ENCODE measurements around the gene CTDSPL. TPM values are rescaled to one million over a fixed set of nuclear protein-coding genes. Genes with fewer than 3 reads are reported as not detected.
"Not testable (repeated sequence)": the region's sequence is repeated elsewhere in the genome, so short reads cannot be mapped to it uniquely, and the experiment has no call there.

The CTDSPL gene
- total RNA-seq, 1 donor from 2014 or later, result 176 TPM

DNA sequence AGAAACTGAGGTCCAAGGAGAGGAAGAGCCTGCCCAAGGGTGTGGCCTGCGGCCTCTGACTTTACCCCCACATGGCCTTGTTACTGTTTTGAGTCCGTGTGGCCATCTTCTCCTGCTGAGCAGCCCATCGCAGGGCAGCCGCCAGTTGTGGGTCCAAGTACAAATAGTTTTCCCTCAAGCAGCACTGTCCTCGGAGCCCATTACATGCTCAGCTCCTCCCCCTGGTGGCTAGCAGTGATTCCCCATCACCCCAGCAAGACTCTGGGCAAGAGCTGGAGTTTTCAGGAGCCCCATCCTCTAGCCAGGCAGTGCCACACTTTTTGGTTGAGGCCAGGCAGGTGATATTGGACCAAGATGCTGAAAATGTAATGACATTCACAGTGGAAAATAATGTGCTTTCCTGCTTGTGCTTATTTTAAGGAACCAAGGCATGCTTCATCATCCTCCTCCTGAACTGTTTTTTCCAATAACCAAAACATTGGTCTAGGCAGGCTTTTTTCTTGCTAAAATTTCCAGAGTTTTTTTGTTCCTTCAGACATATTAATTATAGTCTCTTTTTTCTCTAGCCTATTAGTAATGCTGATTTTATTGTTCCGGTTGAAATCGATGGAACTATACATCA is 105.7 kb downstream of the CTDSPL start:
- DNase-seq (ENCODE audit: low spot score), result peak; percentile 75

DNA sequence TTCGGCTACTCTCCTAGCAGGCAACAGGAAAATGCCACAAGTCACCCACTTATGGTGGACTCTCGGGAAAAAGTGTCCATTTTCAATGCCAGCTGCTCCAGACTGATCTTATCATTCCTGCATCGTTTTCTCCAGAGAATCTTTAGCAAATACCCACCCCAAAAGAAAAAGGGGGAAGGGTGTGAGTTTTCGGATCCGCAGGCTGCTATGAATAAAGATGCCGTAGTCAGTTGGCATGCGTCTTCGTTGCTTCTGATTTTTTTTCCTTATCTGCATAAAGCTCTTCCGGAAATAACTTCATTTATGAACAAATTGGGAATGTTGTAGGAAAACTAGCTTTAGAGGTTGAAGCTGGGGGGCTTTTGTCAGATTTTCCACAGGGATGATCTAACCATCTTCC is 106.5 kb downstream of the CTDSPL start:
- DNase-seq (ENCODE audit: low spot score), result no peak

GRCh38 chr3:37968813-37969595 is 107.3 kb downstream of the CTDSPL start:
- DNase-seq (ENCODE audit: low spot score), result no peak

- no peak for DNase-seq (ENCODE audit: low spot score)
Observed at GRCh38 chr3:37969596-37970100, 108.0 kb downstream of the CTDSPL start.

DNA sequence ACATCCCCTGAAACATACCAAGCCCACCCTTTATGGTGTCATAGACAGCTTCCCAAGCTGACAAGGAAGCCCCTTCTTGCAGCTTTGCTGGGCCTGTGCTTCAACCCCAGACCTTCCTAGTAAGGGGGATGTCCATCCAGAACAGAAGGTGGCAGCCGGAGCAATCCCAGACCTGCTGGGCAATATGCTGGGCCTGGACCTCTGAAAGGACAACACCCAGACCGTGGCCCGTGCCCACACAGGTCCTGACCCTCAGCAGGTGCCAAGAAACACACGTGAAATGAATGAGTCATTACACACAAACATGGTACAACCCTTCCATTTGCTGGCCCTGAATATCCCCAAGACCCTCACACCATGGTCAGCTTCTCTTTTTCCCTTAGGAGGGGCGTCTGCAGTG is 109.1 kb downstream of the CTDSPL start:
- DNase-seq (ENCODE audit: low spot score), result no peak

DNA sequence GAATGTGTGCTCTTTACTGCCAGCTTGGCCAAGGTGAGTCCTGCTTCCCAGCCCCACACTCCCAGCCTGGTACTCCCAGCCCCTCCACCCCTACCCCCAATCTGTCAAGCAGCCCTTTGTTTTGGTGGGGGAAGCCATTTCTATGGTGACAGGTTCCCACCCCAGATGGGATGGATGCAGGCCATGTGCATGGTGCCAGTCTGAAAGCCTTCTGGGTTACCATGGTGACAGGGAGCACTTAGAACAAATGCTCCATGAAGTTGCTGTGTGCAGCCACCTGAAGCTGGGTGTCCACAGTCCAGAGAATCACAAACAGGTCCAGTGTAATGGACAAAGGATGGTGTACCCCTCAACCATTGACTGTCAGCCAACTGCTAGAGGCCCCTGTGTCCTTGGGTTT is 109.8 kb downstream of the CTDSPL start:
- no peak for DNase-seq (ENCODE audit: low spot score)

DNA sequence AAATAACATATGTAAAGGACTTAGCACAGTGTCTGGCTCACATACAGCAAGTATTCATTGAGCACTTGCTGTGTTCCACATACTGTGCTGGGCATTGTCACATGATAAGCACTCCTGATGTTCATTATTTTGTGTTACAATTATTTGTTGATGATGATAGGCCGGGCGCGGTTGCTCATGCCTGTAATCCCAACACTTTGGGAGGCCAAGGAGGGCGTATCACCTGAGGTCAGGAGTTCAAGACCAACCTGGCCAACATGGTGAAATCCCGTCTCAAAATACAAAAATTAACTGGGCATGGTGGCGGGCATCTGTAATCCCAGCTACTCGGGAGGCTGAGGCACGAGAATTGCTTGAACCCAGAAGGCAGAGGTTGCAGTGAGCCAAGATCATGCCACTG is 110.4 kb downstream of the CTDSPL start:
- not testable (repeated sequence) for DNase-seq (ENCODE audit: low spot score)

GRCh38 chr3:37973246-37974054 is 111.8 kb downstream of the CTDSPL start:
- DNase-seq (ENCODE audit: low spot score), result no peak

- peak; percentile 69 for DNase-seq (ENCODE audit: low spot score)
Observed at GRCh38 chr3:37974121-37975083, 112.7 kb downstream of the CTDSPL start.

- DNase-seq (ENCODE audit: low spot score), result no peak
Observed at GRCh38 chr3:37979541-37980461, 118.1 kb downstream of the CTDSPL start.

DNA sequence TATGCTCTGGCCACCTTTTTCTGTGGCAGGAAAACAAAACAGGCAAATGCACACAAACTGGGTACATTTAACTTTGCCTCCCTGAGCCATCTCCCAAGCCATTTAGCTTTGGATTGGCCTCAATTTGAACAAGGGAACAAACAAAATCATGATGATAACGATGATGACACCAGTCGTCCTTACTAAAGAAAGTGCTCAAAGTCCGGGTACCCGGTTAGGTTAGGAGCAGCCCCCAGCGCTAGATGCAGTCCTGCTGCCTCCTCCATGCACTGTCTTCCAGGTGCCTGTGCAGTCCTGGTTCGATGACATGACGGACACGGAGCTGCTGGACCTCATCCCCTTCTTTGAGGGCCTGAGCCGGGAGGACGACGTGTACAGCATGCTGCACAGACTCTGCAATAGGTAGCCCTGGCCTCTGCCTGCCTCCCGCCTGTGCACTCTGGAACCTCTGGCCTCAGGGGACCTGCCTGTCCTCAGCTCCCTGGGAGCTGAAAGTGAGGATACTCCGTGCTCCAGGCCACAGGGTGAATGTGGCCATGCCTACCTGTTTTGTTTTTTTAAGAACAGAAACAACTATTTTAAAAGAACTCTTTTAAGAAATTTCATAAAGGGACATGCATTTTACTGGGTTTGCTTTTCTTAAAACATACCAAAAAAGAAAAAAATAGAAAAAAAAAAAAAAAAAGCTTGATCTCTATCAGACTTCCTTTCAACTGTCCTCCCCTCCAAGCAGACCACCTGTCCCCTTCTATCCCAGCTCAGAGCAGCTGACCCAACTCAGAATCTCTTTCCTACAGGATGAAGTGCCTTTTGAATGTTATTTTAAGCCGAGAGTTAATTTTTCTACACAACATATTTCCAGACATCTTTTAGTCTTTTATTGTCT is 119.0 kb downstream of the CTDSPL start:
- no peak for DNase-seq (ENCODE audit: low spot score)

DNA sequence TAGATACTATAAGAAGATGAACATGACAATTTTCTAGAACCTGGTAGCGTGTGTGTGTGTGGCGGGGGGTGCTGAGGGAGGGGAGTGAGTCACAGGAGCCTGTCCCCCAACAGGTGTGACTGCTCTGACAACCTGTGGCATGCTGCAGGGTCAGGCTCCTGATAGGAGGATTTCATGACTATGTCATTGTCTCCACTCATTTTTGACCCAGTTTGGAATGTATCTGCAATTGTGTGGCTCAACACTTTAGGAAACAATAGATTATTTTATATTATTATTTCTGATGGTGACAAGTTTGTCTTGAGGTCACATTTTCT is 119.6 kb downstream of the CTDSPL start:
- no peak for DNase-seq (ENCODE audit: low spot score)

DNA sequence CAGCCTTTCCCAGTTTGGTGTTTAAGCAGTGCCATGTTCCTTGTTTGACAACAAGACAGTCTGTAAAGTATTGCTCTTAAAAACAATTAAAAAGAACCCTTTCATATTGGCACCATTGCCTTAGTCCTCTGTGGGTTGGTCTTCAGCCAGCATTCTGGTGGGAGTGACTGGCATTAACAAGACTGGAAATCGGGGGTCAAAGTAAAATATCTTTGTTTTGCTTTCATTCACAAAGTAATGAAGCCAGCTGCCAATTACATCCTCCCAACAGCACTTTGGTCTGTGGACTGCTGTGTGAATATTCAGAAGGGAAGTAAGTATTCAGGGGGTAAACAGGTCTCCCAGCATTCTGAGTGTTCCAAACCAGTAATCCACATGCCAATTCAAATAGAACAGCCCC is 120.7 kb downstream of the CTDSPL start:
- DNase-seq (ENCODE audit: low spot score), result no peak

DNA sequence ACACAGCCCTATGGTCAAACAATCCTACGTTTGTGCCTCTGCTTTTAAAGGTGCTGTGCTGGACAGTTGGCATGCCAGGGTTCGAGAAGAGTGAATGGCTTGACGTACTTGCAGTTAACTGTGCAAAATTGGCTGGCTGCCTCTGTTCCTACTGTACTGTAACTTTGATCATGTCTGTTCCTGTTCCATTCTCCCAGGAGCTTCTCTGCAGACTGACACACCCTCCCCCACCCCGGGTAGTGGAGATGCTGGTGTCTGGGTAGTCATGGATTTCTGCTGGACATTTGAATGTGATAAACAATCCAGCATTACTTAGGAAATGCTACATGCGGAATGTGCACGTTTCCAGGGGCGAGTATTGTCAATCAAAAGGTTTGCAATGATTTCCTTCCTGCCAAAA is 122.4 kb downstream of the CTDSPL start:
- DNase-seq (ENCODE audit: low spot score), result no peak

- no peak for DNase-seq (ENCODE audit: low spot score)
Observed at GRCh38 chr3:37984596-37984995, 122.9 kb downstream of the CTDSPL start.

DNA sequence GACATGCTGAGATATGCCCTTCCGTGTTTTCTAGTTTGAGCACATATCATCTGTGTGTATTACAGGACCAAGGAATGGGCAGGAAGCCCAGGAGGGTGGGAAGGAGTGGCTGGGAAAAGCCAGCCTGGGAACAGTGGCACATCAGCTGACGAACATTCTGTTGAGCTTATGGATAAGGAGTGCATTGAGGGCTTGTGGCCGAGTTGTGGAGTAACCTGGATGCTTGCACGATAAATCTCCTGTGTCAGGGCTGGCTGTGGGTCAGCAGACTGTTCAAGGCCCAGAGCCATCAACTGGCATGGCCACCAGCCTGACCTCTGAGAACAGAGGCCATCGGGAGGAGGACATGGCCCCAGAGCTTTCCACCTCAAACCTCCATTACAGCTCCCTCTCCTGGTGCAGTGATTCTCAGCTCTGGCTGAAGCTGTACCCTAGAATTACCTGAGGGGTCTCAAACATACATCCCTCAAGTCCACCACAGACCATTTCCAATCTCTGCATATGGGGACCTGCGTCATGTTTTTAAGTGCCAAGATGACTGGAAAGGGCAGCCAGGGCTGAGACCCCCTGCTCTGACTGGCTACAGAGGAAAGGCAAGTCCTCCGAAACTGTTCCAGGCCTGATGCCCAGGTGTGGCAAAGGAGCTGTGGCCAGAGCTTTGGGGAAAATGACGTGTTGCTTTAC is 124.1 kb downstream of the CTDSPL start:
- peak; percentile 85 for DNase-seq (ENCODE audit: low spot score)

GRCh38 chr3:37986479-37987314 is 125.0 kb downstream of the CTDSPL start:
- DNase-seq (ENCODE audit: low spot score), result peak; percentile 92

DNA sequence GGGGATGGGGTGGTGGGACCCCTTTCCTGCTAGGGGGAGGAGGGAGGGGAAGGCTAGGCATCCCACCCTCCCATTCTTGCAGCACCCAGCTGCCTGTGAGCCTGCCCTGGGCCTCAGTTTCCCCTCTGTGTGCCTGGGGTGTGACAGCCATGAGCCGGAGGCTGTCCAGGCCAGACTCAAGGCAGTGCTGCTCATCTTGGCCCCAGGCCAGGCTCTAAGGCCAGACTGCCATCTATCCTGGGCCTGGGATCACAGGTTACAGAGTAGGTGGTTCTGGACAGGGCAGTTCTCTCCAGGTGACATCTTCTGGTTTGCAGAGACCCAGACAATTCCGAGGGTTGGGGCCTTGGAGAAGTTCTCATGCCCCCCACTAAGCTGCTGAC is 125.6 kb downstream of the CTDSPL start:
- no peak for DNase-seq (ENCODE audit: low spot score)
